Suppressor macrophage treated with lipopolysaccharide for 1 hour (primary cell): ENCODE data around the gene ILDR2.

Experiments
- DNase-seq, 3 donors: peaks; one replicate each; pipeline ENCODE4 v3.0.0-alpha.2; 2020 to 2022

Gene ILDR2

DNA sequence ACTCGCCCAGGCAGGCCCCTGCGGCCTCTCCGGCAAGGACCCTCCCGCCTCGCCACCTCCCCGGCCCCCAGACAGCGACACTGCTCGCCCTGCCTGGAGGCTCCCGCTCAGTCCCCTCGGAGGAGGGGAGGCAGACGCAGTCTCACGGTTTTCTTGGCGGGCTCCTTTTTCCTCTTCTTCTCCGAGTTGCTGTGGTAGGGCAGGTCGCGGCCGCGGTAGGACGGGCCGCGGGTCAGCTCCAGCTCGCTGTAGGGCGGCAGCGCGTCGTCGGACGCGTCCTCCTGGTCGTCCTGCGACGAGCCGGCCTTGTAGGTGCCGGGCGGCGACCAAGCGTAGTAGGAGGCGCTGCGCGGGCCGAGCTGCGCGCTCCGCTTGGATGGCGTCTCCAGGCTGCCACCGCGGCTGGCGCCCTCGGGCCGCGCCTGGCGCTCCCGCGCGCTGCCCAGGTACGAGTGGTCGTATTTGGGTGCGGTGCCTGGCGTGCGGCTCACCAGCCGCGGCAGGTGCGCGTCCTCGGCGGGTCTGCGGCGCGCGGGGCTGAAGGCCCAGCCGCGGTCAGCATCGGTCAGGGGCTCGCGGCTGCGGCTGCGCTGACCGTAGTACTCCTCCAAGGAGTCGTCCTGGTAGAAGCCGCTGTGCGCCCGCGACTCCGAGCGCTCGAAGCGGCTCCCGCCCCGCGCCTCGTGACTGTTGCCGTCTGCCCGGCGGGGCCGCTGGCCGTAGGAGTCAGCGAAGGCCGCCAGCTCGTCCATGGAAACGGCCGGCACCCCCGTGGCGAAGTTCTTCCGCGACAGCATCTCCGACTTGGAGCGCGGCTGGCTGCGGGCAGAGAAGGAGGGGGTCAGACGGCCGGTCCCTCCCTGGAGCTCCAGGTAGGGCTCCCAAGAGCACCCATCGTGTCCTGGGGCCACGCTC is 54.5 kb downstream of the ILDR2 start:
- peak in 2 of 3 donors; percentile 35 to 44 for DNase-seq

DNA sequence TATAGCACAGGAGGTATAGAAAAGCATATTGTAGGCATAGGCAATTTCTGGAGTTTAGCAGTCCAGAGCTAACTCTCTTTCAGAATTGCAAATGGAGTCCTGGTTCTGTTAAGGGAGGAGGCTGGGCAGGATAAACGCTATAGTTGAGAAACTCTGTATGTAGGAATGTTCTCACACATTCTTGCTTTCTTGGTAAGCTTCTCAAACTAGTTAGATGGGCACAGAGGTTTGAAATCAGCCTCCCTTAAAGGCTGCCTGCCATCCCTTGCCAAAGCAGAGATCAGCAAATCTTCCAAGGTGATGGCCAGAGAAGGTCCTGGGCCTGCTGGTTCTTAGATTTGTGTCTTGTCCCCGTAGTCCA is 56.4 kb downstream of the ILDR2 start:
- DNase-seq = no peak

DNA sequence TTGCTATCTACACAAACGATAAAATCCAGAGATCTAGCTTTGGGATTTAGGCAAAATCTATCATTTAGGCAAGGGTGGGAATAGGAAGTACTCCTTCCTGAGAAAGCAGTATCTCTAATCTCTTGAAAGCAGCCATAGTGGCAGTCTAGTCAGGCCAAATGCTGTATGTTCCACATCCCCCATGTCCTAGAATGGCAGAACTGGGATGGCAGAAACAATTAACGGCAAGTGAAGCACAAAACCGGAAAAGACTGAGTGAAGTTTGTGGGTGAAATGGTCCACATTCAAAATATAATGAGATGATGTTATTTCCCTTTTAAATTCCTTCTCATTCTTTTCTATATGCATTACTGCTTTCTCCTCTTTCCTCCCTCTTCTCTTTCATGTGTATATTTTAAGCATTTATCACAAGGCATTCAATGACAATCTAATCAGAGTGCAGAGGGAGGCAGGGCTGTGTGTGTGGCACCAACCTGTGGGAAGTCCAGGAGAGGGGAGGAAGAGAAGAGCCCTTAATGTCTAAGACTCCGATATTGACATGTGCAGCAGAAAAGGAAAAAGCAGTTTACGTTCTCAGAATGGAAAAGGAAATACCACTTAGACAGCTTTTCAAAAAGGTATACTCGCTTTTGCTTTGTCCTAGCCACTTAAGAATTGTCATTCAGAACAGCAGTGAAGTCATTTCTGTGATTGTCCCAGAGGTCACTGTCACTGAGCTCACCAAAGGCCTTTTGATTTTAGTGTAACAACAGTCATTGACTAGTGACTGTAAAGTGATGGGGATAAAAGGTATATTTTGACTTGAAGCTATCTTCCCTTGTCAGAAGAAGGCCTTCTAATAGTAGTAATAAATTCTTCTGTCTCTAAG is 57.0 kb downstream of the ILDR2 start:
- DNase-seq = no peak

DNA sequence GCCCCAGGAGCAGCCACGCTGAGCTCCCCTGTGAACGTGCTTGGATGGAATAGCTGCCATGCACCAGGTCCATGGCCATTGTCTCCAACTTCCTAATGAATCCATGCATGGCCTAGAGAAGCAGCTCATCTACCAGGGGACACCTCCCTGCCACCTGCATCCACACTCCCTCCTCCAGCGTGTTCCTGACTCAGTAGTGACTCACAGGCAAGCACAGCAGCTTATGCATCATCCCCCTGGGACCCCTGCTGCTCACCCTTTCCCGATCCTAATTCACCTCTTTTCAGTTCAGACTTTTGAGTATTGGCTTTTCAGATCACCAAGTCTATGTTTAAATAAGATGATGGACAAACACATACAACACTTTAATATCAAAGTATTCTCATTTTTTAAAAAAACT is 59.4 kb downstream of the ILDR2 start:
- DNase-seq = no peak

DNA sequence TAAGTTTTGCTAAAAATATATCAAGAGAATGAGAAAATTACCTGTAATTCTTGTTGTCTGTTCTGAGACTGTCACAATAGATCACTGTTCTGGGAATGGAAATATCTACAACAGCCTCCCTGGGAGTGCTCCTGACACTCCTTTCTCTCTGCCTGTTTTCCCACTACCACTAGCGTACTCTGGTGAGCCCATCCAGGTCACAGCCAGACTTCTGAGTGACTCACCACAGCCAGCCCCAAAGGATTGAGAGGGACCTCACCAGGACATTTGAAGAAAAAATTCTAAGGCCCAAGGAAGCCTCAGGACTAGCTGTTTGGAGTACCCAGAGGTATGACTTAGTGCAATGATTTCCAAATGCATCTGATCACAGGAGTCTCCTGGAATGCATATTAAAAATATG is 60.3 kb downstream of the ILDR2 start:
- DNase-seq = no peak

DNA sequence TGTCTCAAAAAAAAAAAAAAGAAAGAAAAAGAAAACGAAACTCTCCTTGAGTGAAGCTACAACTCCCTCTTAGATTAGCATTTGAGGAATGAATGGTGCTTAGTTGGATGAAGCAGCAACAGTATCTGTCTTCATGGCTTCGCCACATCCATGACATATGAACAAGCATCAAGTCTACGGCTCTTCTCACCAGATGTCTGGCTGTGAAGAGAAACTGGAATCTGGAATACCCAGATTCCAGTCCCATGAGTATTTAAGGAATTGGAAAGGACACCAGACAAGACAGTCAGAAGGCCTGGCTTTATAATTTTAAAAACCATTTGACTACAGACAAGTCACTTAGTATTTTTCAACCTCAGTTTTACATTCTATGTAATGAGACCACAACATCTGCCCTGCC is 61.2 kb downstream of the ILDR2 start:
- DNase-seq = no peak

DNA sequence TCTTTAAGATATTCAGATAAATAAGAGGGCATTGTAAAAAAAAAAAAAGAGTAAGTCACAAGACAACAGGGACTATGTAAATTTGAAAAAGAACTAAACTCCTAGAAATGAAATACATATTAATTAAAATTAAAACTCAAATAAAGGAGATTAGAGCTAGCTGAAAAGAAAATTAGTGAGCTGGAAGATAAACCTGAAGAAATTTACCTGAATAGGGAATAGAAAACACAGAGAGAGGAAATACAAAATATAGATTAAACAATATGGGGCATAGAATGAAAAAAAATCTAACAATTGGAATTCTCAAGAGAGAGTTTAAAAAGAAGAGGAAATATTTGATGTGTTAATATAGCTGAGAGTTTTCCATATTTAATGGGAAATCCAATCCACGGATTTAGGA is 63.7 kb downstream of the ILDR2 start:
- no peak for DNase-seq

DNA sequence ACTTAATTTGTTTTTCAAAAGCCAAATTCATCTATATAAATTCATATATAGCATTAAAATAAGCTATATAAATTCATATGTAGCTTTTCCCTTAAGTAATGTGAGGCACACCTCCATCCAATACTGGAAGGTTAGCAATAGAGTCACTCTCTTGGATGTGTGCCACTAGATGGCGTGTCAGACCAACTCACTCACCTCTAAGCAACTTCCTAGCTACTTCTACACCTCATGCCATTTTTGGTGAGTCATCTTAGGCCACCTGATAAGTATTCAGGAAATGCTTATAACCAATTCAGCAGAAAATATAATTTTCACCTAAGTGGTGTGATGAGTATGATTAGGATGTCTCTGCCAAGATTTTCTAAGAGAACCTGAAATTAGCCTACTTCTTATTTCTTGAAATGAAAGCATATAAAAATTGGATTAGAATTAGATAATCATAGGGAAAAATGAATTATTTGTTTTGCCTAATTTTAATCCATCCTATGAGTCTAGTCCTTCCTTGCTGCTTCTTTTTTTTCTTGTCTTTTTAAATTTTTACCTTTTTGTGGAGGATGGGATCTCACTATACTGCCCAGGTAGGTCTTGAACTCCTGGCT is 64.8 kb downstream of the ILDR2 start:
- DNase-seq = peak; percentile 75 to 79 (median 78)

DNA sequence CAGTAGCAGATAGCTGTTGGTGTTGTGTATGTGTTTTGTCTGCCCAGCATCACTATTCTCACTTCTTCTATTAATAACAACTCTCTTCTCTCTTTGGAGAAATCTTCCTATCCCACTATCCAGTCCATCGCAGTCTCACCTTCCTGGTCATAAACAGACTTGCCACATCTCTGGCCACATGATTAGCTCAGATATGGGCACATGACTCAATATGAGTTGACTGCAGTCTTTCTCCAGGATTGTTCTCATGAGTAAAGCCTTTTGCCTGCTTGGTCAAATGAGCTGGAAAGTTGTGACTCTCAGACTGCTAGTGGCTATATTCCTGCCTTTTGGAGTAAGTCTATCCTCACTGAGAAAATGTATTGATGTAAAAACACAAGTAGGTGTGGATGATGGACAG is 66.4 kb downstream of the ILDR2 start:
- peak in 1 of 3 donors; percentile 25 for DNase-seq

DNA sequence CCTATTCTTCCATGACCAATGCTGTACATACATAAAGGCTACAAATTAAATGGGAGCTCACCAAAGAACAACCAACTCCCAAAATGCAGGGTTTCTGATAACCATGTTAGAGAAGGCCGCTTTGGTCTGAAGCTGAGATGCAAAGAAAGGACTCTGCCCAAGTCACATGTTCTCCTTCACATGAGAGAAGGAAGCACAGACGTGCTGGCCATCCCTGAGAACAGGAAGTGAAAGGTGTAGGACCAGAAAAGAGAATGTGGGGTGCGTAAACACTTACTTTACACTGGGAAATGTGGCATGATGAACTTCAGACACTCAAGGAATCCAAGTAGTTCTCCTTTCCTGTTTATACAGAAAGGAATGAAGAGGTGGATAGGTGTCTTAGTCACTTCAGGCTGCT is 67.6 kb downstream of the ILDR2 start:
- DNase-seq = no peak

DNA sequence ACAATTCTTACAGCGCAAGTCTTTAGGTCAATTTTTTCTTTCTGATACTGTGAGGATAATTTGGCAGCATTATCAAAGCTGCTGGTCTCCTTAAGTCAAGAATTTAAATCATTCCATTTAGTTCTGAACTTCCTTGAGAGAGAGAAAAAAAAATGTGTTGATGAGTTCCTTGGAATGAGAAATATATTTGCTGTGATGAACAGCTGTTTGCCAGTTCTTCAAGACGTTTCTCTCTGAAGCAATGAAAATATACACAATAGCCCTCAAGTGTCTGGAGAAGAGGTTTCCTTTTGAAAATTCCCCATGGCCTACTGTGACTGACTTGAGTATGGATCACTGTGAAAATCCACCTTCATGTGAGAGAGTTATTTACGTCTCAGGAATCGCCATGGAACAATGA is 68.3 kb downstream of the ILDR2 start:
- DNase-seq = no peak

DNA sequence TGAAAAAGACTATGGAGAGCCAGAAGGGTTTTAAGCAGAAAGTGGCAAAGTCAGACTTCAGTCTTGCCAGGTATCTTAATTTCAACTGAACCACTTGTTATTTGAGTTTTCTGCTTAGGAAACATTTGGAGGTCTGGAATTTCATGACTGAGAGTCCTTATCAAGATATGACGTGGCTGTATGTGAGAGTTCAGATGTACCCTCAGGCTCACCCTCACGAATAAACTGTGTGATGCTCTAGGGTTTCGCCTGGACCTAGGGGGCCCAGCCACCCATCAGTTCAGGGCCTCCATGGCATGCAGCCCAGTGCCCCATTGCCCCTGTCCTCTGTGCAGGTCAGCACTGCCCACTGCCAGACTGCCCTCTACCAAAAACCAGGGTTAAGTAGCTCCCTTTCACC is 68.7 kb downstream of the ILDR2 start:
- DNase-seq = no peak

DNA sequence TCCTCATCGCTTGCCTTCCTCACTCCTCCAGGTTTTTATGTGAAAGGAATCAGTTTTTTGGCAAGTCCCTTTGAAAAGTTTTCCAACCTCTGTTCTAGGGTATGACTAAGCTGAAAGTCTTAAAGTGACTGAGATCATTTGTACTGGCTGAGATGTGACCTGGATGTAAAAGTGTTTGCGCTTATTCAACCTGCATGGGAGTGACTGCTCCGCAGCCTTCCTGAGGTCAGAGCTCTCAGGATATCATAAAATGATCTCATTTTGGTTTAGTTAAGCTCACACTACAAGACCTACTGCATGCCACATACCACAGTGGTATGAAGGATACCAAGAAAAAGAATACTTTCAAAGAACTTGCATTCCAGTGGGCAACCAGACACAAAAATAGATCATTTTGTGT is 69.4 kb downstream of the ILDR2 start:
- no peak for DNase-seq

DNA sequence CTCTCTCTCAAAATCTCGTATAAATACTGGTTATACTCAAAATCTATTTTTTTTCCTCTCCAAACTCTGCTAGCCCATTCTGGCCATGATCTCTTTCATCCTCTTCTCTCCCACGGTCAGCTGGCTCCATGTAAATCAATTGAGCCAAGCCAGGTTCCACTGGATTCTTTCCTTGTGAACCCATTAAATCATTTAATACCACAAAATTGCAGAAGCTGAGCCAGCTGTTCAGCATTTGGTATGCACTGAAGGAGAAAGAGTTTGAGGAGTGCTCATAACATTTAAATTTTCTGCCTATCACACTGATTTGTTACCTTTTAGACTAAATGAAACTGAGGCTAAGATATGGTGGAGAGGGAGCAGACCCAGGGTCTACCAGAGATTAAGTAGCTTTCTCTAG is 70.2 kb downstream of the ILDR2 start:
- no peak for DNase-seq

DNA sequence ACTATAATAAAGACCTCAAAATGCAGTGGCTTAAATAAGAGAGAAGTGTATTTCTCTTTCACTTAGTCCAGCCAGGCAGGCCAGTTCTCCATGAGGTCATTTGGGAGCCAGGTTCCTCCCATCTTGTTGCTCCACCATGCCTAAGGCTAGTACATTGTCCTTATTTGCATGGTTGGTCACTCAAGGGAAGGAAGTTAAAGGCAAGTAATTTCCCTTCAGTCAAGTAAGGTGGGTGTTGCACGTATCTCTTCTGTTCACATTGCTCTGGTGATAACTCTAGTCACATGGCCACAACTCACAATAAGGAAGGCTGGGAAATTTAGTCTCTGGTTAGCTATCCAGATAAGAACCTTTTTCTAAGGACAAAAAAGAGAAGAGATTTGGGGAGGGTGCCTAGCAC is 72.1 kb downstream of the ILDR2 start:
- peak; percentile 82 to 88 (median 84) for DNase-seq

DNA sequence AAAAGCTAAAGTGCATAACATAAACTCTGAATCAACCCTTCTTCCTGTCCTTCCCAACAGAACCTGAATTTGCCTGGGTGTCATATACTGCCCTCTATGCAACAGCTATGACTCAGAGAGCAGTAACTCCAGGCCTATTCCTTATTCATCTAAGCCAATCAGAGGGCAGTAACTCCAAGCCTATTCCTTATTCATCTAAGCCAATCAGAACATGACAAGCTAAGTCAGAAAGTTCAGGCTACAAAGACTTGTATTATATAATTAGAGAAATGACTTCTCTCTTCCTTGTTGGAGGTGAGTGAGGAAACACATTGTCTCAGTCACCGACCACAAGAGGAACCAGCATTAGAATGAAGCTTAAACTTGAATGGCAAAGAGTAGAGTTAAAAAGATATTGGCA is 73.1 kb downstream of the ILDR2 start:
- peak; percentile 84 to 94 (median 92) for DNase-seq

DNA sequence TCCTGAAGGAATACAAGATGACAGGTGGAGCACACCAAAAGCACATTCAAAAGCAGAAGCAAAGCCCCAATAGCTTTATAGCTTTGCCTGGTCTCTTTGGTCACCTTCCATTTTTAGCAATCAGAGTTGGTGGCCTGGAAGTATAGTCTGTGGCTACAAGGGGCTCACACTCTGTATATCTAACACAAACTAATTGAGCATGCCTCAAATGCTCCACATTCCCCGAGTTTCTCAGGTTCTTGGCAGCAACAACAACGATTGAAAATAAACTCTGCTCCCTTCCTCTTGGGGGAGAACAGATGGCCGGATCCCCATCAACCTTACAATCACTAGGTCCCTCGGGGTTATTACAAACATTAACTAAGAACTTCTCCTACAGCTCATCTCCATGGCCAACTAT is 74.4 kb downstream of the ILDR2 start:
- no peak for DNase-seq

DNA sequence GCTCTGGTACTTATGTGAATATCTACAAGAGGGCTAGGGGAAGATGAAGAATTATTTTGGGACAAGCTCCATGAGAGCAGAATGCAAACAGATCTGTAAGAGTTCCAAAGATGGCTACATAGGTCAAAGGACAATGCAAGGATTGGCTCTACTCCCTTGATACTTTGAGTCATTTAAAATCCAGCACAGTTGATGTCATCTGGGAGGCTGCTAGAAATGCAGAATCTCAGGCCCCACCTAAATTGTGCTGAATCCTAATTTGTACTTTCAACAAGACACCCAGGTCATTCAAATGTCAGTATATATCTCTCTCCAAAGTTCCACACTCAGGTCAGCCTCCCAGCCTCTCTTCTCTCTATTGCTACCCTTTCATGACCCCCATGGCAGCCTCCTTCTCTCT is 75.6 kb downstream of the ILDR2 start:
- DNase-seq = no peak

DNA sequence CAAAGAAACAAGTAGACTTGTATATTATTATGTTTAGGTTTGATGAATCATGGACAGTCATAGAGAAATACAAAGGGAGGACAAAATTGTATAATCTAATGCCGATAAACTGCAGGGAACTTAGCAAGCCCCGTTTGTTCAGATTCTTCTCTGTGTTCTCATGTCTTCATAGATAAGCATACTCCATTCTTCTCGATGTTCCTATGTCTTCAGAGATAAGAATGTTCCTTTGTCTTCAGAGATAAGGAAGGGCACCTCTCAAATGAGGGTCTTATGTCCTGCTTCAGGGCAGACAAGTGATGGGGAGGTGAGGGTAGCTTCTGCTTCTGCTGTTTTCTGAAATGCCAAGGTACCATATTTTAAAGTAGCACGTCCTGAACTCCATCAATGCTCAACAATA is 79.6 kb downstream of the ILDR2 start:
- DNase-seq = no peak

DNA sequence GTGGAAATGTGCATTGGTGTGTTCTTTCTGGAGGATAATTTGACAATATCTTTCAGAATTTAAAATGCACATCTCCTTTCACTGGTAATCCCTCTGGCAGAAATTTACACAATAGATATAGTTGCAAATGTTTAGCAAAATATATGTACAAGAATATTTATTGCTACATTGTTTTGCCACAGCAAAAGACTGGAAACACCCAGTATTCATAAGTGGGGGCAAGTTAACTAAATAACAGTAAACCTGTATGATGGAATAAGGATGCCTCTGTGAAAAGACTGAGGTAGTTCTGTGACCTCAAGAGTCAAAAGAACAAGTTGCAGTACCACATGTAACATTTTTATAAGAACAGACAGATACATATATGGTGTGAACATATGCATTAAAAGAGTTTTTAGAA is 85.6 kb downstream of the ILDR2 start:
- no peak for DNase-seq

DNA sequence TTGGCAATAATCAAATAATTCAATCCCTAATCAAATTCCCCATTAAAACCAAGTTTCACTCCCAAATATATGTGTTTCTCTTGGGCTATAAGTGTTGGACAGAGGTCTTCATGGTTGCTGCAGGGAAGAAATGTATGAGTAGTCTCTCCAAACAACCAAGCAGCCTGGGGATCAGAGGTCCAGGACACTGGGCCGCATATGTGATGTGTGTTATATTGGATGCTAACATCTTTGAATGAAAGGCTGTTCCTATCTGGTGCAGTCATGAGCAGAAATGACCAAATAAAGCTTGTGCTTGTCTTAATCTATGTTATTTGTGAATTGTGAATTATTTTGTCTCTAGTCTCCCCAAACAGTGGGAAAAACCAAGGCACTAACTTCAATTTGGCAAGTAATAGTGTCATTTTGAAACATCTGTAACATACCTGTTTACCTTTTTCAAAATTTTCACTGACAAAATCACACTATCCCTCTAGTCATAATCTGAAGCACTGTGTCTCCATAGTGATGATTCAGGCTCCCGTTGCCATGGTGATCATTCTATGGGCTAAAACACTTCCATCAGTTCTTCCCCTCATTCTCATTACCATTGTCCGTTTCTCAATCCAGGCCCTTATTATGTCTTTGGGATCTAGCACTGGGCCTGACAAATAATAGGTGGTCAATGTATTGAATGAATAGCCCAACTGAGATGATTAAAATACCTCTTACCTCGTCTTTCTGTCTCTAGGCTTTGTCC is 86.8 kb downstream of the ILDR2 start:
- DNase-seq = no peak

DNA sequence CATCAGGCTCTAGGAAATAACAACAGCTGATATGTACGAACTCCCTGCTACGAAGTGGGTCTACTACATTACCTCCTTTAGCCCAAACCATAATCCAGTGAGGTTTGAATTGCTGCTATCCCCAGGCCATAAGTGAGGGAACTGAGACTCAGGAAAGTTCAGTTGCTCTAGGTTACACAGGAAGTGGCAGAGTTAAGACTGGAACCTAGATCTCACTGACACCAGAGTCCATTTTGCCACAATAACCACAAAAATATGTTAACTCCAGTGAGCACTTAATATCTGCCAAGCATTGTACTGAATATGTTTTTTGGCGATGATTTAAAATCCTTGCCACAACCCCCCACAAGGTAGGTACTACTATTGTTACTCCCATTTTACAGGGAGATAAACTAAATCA is 90.4 kb downstream of the ILDR2 start:
- DNase-seq = no peak

DNA sequence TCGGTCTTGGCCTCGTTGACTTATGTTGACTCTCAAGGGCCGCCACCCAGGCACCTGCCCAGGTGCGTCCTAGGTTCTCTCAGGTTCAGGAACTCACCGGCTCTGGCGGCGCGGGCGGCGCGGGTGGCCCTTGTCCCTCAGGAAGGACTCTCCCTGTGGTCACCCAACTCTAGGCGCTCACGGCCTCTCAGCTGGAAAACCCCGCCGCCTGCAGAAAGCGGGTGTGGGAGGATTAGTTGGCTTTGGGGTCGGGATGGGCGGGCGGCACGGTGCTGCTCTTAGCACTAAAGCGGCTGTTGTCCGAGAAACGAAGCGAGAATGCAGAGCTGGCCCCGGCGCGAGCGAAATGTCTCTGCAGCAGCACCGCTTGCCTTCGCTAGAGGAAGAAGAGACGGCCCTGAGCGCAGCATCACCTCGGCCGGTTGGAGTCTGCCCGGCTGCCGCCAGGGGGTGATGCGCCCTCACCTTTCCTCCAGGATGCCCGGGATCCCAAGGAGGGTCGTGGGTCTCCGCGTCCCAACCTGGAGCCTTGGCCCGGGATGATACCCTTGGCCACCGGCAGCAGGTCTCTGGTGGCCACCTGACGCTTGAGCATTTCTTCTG is 91.2 kb downstream of the ILDR2 start:
- DNase-seq = peak; percentile 40 to 68 (median 42)
